ENCODE results near the gene UCP2. TPM values are rescaled to one million over a fixed set of nuclear protein-coding genes. Genes with fewer than 3 reads are reported as not detected.

Gene UCP2
- total and polyA plus RNA-seq, 9 of the 15 experiments (the other 6 are each of a cell fraction or from before 2014, with no cell fraction given): 19.2 to 216 (median 87.9) TPM

DNA sequence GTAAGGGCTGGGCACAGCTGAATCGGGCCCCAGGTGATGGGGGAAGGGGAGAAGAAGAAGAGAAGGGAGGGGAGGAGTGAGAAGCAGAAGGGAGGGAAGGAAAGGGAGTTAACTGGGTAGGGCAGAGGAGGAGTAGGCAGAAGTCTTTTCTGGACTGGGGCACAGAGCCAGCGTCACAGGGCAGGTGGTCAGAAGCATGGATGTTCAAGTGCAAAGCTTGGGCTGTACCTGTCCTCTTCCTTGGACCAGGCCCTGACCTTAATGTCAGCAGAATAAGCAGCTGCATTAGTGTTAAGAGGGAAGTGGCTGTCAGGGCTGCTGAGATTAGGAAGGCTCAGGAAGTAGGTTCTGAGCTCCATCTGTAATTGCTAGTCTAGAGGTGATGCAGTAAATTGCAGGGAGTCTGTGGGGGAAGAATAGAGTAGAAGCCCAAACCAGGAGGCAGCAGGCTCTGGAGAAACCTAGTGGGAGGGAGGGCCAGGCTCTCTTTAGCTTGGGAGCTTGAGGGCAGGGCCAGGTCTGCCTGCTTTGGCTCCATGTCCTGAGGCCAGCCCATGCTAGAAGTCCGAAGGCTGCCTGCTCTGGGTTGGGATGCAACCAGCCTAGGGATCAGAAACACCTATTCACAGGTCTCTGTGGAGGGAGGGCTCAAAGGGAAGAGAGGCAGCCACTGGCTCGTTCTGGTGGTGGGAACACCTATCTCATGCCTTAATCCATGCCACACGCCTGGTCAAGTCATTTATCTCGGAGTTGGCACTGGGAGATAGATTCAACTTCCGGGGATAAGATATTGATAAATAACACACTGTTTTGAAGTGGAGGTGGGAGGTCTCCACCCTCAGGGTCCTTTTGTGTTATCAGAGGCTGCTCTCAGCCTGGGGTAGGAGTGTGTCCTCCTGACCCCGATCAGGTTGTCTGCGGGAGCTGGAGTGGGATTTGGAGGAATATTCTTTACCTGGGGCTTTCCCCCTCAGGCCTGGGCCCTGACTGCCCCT lies 28.0 kb upstream of the UCP2 start (continued):
- TF ChIP-seq, protein P1, sequence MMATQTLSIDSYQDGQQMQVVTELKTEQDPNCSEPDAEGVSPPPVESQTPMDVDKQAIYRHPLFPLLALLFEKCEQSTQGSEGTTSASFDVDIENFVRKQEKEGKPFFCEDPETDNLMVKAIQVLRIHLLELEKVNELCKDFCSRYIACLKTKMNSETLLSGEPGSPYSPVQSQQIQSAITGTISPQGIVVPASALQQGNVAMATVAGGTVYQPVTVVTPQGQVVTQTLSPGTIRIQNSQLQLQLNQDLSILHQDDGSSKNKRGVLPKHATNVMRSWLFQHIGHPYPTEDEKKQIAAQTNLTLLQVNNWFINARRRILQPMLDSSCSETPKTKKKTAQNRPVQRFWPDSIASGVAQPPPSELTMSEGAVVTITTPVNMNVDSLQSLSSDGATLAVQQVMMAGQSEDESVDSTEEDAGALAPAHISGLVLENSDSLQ (IDR thresholded peaks at IDR 0.05): peak; percentile 49; the same call in 1 of the 2 replicates
- TF ChIP-seq DMBX1 (CRISPR knock-in tag; IDR thresholded peaks at IDR 0.05; ENCODE audit: borderline replicate concordance) (0 out of 2 replicates have a peak, but pooled peaks have one; percentile 9), LARP7 (IDR thresholded peaks at IDR 0.05) (peak; percentile 66; the same call in 1 of the 2 replicates), SNIP1 (IDR thresholded peaks at IDR 0.05; ENCODE audit: low read depth) (no peak), PHTF2 (CRISPR knock-in tag; IDR thresholded peaks at IDR 0.05) (no peak), BCL6 (CRISPR knock-in tag; IDR thresholded peaks at IDR 0.05) (no peak), ZNF316 (IDR thresholded peaks at IDR 0.05) (peak; percentile 52; the same call in 1 of the 2 replicates), MTF1 (CRISPR knock-in tag; IDR thresholded peaks at IDR 0.05; ENCODE audit: borderline replicate concordance) (no peak), HDAC1 (IDR thresholded peaks at IDR 0.05) (peak in 1 of 2 experiments; percentile 56; a peak in 2 of 4 replicates), CBFB (CRISPR knock-in tag; IDR thresholded peaks at IDR 0.05) (0 out of 2 replicates have a peak, but pooled peaks have one; percentile 40), ZNF124 (CRISPR knock-in tag; IDR thresholded peaks at IDR 0.05) (0 out of 2 replicates have a peak, but pooled peaks have one; percentile 47)

Measured in K562 (cell line).